Inferior parietal cortex (tissue), 1 donor: Measurements from ENCODE around the gene SMURF2.

Experiments
- DNase-seq: peaks from one replicate; pipeline ENCODE4 v3.0.0-alpha.2; 2016; ENCODE audit errors: extremely low spot score

The SMURF2 gene

GRCh38 chr17:64503821-64504768, 158.0 kb downstream of the SMURF2 start:
- DNase-seq: no peak

- DNase-seq: no peak
These were observed 158.8 kb downstream of the SMURF2 start for GRCh38 chr17:64503341-64503740.

DNA sequence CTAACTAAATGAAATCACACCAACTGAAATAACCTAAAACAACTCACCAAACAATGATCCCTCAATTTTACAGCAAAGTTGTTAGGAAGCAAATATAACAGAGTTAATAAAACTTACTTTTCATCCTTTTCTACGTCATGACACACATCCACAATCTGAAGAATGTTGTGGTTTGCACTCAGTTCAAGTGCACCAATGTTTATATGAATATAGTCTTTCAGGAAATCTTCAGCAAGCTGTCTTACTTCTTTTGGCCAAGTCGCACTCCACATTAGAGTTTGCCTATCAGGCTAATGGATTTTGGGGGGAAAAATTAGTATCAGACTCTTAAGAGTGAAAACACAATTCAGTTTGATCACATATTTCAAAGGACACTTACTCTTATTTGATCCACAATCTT, 159.3 kb downstream of the SMURF2 start:
- DNase-seq: no peak

GRCh38 chr17:64502021-64502420, 160.1 kb downstream of the SMURF2 start:
- DNase-seq: no peak

DNA sequence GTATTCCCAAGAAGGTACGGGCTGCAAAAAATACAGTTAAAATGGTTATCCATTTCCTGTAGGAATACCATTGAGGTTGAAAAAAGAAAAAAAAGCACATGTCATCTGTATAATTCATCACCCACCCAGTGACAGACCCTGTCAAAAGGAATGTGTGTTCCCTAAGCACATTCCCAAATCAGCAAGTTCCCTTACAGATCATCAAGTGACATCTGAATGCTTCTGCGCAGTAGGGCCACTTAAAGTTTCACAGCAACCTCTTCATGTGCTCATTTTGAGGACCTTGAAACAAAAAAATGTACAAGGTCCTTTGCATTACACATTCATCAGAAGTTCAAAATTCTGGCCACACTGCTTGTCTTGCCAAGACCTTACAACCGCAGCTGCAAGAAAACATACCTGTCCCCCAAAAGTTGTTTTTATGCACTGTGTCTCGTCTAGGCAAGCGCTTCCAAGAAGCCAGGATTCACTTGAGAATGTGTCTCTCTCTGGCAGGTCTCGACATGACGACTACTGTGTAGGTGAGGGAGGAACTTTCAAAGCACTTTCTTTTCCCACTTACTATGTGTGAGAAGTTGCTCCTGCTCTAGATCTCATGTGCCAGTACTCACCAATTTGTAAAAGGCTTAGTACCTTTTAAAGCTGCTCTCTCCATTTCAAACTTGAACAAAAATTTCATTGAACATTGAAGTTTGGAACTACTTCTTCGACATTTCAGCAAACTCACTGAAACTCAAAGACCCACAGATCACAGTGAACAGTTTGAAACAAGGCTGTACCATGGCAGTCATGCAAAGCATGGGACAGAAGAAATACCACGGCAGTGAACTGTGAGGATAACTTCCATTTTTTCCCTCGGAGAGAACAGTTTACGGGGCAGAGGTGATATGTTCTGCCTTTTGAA, 161.0 kb downstream of the SMURF2 start:
- no peak for DNase-seq

DNA sequence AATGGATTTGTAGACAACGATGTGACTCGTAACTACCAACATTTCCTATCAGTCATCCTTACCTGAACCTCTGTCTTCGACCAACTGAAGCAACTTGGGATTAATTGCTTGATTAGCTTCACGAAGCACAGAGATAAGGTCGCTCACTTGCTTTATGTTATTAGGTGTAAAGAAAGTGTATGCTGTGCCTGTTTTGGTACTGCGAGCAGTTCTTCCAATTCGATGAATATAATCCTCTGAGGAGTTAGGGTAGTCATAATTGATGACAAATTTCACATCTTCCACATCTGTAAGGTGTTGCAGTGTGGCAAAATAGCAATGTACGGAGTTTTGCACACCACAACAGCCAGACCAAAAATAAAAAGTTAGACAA, 161.6 kb downstream of the SMURF2 start:
- no peak for DNase-seq

DNA sequence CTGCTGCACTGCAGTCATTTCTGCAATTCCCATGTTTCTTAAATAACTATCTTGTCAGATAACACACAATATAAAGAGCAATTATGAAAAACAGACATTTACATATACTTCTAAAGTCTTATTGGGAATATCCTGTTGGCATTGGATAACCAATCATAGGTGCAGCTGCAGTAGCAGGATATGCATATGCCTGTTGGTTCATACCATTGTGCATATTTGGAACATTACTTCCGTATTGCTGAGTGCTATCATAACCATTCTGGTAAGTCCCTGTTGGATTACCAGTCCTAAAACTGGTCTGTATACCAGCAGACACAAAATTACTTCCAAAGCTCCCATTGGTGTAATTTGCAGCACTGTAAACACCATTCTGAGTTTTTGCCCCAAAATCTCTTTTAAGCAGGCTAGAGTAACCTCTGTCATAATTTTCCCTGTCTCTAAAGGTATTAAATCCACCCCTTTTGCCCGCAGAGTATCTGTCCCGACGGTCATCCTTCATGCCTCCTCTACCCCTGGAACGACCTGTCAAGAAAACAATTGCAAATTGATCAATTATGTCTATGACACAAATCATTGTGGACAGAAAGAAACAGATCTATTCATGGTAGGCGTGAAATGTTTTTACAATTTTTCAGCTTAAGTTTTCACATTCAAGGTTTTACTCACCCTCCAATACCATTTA, 162.2 kb downstream of the SMURF2 start:
- DNase-seq: no peak

DNA sequence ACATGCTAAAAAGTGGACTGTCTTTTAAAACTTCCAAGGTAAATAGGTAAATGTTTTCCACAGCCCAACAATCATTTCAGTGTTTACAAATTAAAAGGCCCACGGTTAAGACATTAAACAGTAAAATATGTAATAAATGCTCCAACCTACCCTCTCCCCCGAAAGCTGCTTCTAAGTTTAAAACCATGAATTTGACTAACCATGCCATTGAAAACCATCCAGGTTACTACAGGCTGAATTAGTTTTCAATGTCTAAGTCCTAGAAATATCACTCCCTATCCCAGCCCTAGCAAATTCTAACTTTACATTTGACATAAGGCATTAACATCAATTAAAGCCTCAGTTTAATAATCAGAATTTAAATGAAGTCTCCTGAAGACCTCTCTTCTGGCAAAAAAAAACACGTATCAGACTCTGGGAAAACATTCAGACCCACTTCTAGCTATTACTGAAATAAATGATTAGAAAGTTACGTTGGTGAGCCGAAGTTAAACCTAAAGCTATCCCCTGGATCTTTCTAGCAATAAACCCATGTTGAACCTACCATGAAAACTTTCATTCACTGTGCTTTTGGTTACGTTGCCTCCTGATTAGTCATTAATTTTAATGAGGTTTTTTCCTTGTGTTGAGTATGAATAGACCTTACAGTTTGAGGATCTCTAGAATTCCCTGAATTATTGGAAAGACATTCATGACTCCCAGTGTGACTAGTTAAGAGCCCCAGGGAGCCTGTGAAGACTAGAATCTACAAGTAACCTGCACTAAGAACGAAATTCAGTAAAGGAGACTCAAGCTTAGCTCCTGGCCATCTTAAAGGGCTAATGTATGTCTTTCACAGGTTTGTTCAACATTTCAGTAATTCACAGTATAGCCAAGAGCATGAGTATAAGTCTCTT, 163.6 kb downstream of the SMURF2 start:
- no peak for DNase-seq

DNA sequence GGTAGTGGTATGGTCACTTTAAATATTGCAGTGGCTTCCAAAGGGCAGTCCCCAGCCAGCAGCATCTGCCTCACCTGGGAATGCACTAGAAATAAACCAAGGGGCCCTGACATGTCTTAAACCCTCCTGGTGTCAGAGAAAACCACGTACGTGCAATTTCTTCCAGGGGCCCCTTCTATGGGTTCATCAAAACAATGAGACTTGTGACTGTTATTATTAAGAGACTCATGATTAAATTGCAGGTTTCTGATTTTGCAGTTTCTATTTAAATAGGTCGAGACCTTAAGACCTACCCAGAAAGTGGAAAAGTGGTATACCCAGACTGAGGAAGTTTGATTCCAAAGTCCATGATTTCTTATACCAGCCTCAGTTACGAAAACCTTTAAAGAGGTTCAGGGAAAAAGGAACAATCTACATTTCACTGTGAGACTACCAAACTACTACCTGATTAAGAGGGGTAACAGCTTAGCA, 164.5 kb downstream of the SMURF2 start:
- no peak for DNase-seq

GRCh38 chr17:64496786-64497564, 165.1 kb downstream of the SMURF2 start, which contains the start of gene POLG2:
Gene POLG2, minus strand, starts transcription at chr17:64497054. Its CDS starts 86 bp downstream, at chr17:64496968.
- peak; percentile 96 for DNase-seq

DNA sequence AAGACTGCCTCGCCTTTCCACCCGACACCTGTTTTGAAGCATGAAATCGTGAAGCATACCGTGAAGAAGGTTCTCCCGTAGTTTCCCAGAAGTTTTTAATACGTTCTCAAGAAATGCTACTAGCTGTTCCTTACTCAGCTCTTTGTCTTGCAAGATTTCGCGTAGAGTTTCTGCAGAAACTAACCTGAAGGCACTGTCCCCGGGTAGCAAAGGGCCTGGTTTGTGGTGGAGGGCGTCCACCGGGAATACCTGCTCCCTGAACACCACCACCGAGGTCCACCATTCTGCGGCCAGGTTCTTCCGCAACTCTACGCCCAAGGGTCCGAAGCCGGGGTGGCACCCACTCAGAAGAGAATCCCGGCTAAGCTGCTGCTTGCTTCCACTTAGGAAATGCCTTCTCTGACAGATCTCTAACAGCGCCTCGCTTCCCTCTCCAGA, 165.7 kb downstream of the SMURF2 start:
- DNase-seq: no peak
